GM12873 (cell line): ENCODE data around the gene IL2.

Experiments
- CTCF ChIP-seq: IDR thresholded peaks from 2 replicates; pipeline ENCODE4 v1.5.1; 2012; ENCODE audit warnings: low read depth, mild to moderate bottlenecking, moderate library complexity, low read length, control low read depth; ENCODE audit not compliant: insufficient read depth; ENCODE audit errors: missing control alignments

Gene IL2

GRCh38 chr4:122456231-122457116 lies at the start of gene IL2:
Gene IL2 (minus strand): TSS chr4:122456725. CDS start chr4:122456440, 285 bp downstream.
- no peak for TF ChIP-seq CTCF

- no peak for TF ChIP-seq CTCF
Measured at GRCh38 chr4:122503214-122503613, 46.7 kb upstream of the IL2 start.

- TF ChIP-seq CTCF = no peak
Measured at GRCh38 chr4:122500852-122501501, 44.5 kb upstream of the IL2 start.

GRCh38 chr4:122489061-122489460 lies 32.5 kb upstream of the IL2 start:
- TF ChIP-seq CTCF = no peak

GRCh38 chr4:122483481-122483880 lies 27.0 kb upstream of the IL2 start:
- no peak for TF ChIP-seq CTCF

- no peak for TF ChIP-seq CTCF
Measured at GRCh38 chr4:122481766-122482405, 25.4 kb upstream of the IL2 start.

- TF ChIP-seq CTCF = no peak
Measured at GRCh38 chr4:122480655-122481487, 24.3 kb upstream of the IL2 start.
